ENCODE data around the gene USP13. TPM values are rescaled to one million over a fixed set of nuclear protein-coding genes. Genes with fewer than 3 reads are reported as not detected.

USP13 gene
- total and polyA plus RNA-seq, 2 experiments from 2014 or later: 9.6 to 22.7 TPM

GRCh38 chr3:179719048-179719734 is 66.4 kb downstream of the USP13 start:
- H3K36me3 Mint-ChIP-seq (ENCODE audit: low read depth): peaks cover 27% of the 10 kb centered on the region
- H3K4me3 ChIP-seq: no peak overlapping the region
- no peaks in the 10 kb centered on the region; the same call in 1 of the 2 replicates for H3K9me2 ChIP-seq (ENCODE audit: insufficient read depth)
- DNase-seq (ENCODE audit: low spot score) (peak; percentile 36), ATAC-seq (peak; percentile 81)
- H2AFZ ChIP-seq: no peak overlapping the region
- H3K27ac ChIP-seq (ENCODE audit: low read depth): 0 out of 2 replicates have a peak overlapping the region, but pooled peaks have one; percentile 28
- peaks cover 7% of the 10 kb centered on the region for H3K27me3 Mint-ChIP-seq (ENCODE audit: insufficient read depth, low read depth, poor library complexity)
- no peaks in the 10 kb centered on the region for H3K9me3 Mint-ChIP-seq
- no peaks in the 10 kb centered on the region; the same call in 1 of the 2 replicates for H3K36me3 ChIP-seq (ENCODE audit: insufficient read depth)
- no peaks in the 10 kb centered on the region for H4K20me1 ChIP-seq (replicated peaks; ENCODE audit: insufficient read depth)
- H3K4me3 Mint-ChIP-seq: no peak overlapping the region
- no peaks in the 10 kb centered on the region for H3K27me3 ChIP-seq (ENCODE audit: insufficient read depth)
- H3K27ac Mint-ChIP-seq: peak overlapping the region; percentile 32
- 0 out of 2 replicates have a peak, but pooled peaks cover 3% of the 10 kb centered on the region for H3K79me2 ChIP-seq (replicated peaks; ENCODE audit: insufficient read depth)
- peaks cover 21% of the 10 kb centered on the region for H3K4me1 Mint-ChIP-seq
- peaks cover 9% of the 10 kb centered on the region; the same call in 1 of the 2 replicates for H3K4me1 ChIP-seq (ENCODE audit: insufficient read depth)
- H3F3A ChIP-seq (replicated peaks; ENCODE audit: low read depth): no peaks in the 10 kb centered on the region
- TF ChIP-seq REST (IDR thresholded peaks at IDR 0.05; ENCODE audit: unreplicated experiment) (no peak), POLR2AphosphoS5 (IDR thresholded peaks at IDR 0.05; ENCODE audit: low read depth) (no peak), ZNF114 (CRISPR knock-in tag; IDR thresholded peaks at IDR 0.05) (no peak), ETS1 (IDR thresholded peaks at IDR 0.05) (no peak), STAT1 (IDR thresholded peaks at IDR 0.05; ENCODE audit: unreplicated experiment) (no peak), JUNB (IDR thresholded peaks at IDR 0.05; ENCODE audit: unreplicated experiment) (no peak), ZNF462 (CRISPR knock-in tag; IDR thresholded peaks at IDR 0.05) (no peak), NANOG (IDR thresholded peaks at IDR 0.05; ENCODE audit: borderline replicate concordance) (no peak), CTCF (conservative IDR thresholded peaks at IDR 0.05; ENCODE audit: low read depth in 2 of 2) (no peak), ZNF331 (CRISPR knock-in tag; IDR thresholded peaks at IDR 0.05; ENCODE audit: low read depth) (no peak), EZH2 (IDR thresholded peaks at IDR 0.05; ENCODE audit: low read depth, unreplicated experiment) (no peak), EZH2phosphoT487 (IDR thresholded peaks at IDR 0.05; ENCODE audit: unreplicated experiment) (no peak), CREB1 (CRISPR knock-in tag; IDR thresholded peaks at IDR 0.05; ENCODE audit: low read depth) (no peak)
- H3K4me2 ChIP-seq: peak overlapping the region; percentile 19; the same call in 1 of the 2 replicates
